Measurements from ENCODE around the gene SLC35A5. TPM values are rescaled to one million over a fixed set of nuclear protein-coding genes. Genes with fewer than 3 reads are reported as not detected.

SLC35A5 gene
- total RNA-seq = 22.9 and 25.3 TPM in 2 replicates

GRCh38 chr3:112561734-112562529 lies at the start of gene SLC35A5, which contains the start of gene ATG3:
Gene SLC35A5, plus strand, starts transcription at chr3:112562045. Its CDS starts 1,359 bp downstream, at chr3:112563404.
Gene ATG3, minus strand, starts transcription at chr3:112561962. Its CDS starts 434 bp downstream, at chr3:112561528.

Other genes with a start within 250 kb of the SLC35A5 start
- gene CD200, start 228.9 kb upstream of the SLC35A5 start, total RNA-seq = 3.6 and 7.3 TPM in 2 replicates
- not detected in 2 replicates for gene BTLA, start 62.6 kb upstream of the SLC35A5 start, total RNA-seq
- gene ATG3, start 83 bp upstream of the SLC35A5 start, total RNA-seq = 68.1 and 77.9 TPM in 2 replicates
- gene CCDC80, start 79.1 kb downstream of the SLC35A5 start, total RNA-seq = 11.5 and 46.8 TPM in 2 replicates